Measurements from ENCODE around the gene PPBP.

DNA sequence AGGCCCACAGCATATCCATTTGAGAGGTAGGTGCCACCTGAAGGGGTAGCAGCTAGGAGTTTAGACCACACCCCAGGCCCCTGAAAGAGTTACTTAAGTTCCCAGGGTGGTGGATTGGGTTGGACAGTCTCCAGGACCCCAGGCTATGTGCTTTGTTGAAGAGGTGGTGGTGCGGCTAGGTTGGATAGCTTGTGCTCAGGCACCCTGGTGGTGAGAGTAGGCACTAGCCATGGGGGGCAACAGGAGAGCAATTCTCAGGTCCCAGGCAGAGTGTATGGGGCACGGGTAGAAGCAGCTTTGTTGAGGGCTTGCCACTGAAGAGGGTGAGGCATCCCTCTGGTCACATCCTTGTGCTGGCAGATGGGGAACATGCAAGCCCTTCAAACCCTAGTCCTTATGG lies 11.8 kb downstream of the PPBP start:
- TF ChIP-seq, protein P1, sequence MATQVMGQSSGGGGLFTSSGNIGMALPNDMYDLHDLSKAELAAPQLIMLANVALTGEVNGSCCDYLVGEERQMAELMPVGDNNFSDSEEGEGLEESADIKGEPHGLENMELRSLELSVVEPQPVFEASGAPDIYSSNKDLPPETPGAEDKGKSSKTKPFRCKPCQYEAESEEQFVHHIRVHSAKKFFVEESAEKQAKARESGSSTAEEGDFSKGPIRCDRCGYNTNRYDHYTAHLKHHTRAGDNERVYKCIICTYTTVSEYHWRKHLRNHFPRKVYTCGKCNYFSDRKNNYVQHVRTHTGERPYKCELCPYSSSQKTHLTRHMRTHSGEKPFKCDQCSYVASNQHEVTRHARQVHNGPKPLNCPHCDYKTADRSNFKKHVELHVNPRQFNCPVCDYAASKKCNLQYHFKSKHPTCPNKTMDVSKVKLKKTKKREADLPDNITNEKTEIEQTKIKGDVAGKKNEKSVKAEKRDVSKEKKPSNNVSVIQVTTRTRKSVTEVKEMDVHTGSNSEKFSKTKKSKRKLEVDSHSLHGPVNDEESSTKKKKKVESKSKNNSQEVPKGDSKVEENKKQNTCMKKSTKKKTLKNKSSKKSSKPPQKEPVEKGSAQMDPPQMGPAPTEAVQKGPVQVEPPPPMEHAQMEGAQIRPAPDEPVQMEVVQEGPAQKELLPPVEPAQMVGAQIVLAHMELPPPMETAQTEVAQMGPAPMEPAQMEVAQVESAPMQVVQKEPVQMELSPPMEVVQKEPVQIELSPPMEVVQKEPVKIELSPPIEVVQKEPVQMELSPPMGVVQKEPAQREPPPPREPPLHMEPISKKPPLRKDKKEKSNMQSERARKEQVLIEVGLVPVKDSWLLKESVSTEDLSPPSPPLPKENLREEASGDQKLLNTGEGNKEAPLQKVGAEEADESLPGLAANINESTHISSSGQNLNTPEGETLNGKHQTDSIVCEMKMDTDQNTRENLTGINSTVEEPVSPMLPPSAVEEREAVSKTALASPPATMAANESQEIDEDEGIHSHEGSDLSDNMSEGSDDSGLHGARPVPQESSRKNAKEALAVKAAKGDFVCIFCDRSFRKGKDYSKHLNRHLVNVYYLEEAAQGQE (IDR thresholded peaks at IDR 0.05; ENCODE audit: insufficient read depth in 1 of 2, low read depth in 2 of 2, low read length in 2 of 2), result no peak
- TF ChIP-seq SIN3A (IDR thresholded peaks at IDR 0.05; ENCODE audit: borderline replicate concordance, insufficient read depth, low read length), result no peak

Data from PFSK-1 (cell line).